Stimulated activated naive CD8-positive, alpha-beta T cell treated with anti-CD3 and anti-CD28 coated beads, Interleukin-15, amount 100 ng/mL, for 72 hours (primary cell): ENCODE data around the gene TMEM37.

ENCODE experiments used
- ATAC-seq: fragments of 150-1000 bp; cut with Tn5 transposase; 2 replicates; pipeline ENCODE4 v1.10.0; 2021; ENCODE audit warnings: mild to moderate bottlenecking, moderate library complexity
- DNase-seq, 2 donors: peaks; one replicate each; pipeline ENCODE4 v3.0.0; 2021 to 2022
- H3K27ac Mint-ChIP-seq, 2 donors: one replicate each; pipeline ENCODE4 v1.8.0; 2022; ENCODE audit warnings: mild to moderate bottlenecking in 2 of 2, mixed read lengths in 2 of 2, moderate library complexity in 2 of 2
- H3K27me3 Mint-ChIP-seq: one replicate; pipeline ENCODE4 v1.8.0; 2022; ENCODE audit warnings: mixed read lengths
- H3K4me1 Mint-ChIP-seq: one replicate; pipeline ENCODE4 v1.8.0; 2022; ENCODE audit warnings: mild to moderate bottlenecking, mixed read lengths
- H3K4me3 Mint-ChIP-seq, 2 donors: one replicate each; pipeline ENCODE4 v1.8.0; 2022; ENCODE audit warnings: mild to moderate bottlenecking in 2 of 2, mixed read lengths in 2 of 2, moderate library complexity in 1 of 2
- H3K9me3 Mint-ChIP-seq, 2 donors: one replicate each; pipeline ENCODE4 v1.8.0; 2022; ENCODE audit warnings: mixed read lengths in 2 of 2

Gene TMEM37

DNA sequence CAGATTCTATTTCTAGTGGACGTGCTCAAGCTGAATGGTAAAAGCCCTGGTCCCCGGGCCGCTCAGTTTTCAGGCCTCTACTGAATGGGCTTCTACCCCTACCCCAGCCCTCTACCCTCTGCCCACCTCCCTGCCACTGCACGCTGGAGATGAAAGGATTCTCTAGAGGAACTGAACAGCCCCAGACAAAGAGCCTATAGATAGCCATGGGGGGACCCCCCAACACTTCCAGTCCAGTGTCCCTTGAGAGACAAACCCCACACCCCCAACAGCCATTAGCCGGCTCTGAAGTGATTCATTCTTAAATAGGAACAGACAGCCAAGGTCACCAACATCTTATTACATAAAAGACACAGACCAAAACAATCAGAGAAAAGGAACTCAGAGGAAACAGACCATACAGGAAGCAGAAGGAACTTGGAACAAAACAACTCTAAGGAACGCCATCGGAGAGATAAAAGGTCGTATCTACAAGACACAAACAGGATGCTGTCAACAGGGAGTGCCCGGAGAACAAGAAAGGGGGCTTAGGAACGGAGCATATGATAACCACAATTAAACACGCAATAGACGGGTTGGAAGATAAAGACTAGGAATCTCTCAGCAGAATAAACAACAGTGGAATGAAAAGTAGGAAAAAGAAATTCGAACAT lies 23.5 kb downstream of the TMEM37 start:
- H3K4me1 Mint-ChIP-seq = no peaks in the 10 kb centered on the region
- ATAC-seq = no peak

DNA sequence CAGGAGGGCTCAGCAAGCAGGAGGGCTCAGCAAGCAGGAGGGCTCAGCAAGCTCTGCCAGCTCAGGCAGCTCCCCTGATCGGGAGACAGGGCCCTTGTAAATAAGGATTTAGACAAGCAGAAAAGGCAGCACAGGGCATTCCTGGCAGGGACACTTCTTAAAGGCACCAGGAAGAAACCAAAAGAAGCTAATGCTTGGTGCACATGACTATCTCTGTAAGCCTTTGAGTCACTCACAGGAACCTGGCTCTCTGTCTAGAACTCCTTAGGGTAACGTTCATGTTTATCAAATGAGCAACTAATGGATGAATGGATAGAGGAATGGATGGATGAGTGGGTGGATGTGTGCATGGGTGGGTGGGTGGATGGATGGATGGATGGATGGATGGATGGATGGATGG lies 28.4 kb downstream of the TMEM37 start:
- no peak overlapping the region for H3K4me3 Mint-ChIP-seq
- ATAC-seq = no peak
- peaks cover 8% of the 10 kb centered on the region for H3K27me3 Mint-ChIP-seq
- H3K9me3 Mint-ChIP-seq = no peaks in the 10 kb centered on the region
- DNase-seq = no peak
- H3K4me1 Mint-ChIP-seq = no peaks in the 10 kb centered on the region
- peak overlapping the region in 1 of 2 donors; percentile 45 for H3K27ac Mint-ChIP-seq

More for the DNA sequence above, 23.5 kb downstream of the TMEM37 start:
- no peak for DNase-seq
- no peak overlapping the region for H3K27ac Mint-ChIP-seq
- H3K27me3 Mint-ChIP-seq = peaks cover 36% of the 10 kb centered on the region
- H3K9me3 Mint-ChIP-seq = no peaks in the 10 kb centered on the region
- no peak overlapping the region for H3K4me3 Mint-ChIP-seq

DNA sequence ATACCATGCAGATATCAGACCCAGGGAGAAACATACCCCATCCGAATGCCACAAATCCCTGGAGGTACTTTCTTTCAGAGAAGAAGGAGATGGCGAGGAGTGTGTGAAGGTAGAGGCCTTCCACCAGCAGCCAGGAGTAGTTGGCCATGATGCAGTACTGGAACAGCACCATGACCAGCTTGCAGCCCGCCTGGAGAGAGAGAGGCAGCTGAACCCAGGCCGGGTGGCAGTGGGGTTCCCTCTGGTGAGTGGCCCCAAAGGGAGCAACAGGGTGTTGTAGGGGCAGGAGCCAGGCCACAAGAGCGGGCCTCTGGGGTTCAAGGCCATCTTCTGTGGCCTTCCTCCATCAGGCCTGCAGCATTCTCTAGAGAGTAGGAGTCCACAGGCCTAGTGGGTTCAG lies 30.2 kb downstream of the TMEM37 start:
- no peak overlapping the region for H3K4me3 Mint-ChIP-seq
- no peak for DNase-seq
- H3K4me1 Mint-ChIP-seq = no peaks in the 10 kb centered on the region
- no peak for ATAC-seq
- H3K27ac Mint-ChIP-seq = peak overlapping the region in 1 of 2 donors; percentile 13
- H3K9me3 Mint-ChIP-seq = no peaks in the 10 kb centered on the region
- H3K27me3 Mint-ChIP-seq = peaks cover 8% of the 10 kb centered on the region

DNA sequence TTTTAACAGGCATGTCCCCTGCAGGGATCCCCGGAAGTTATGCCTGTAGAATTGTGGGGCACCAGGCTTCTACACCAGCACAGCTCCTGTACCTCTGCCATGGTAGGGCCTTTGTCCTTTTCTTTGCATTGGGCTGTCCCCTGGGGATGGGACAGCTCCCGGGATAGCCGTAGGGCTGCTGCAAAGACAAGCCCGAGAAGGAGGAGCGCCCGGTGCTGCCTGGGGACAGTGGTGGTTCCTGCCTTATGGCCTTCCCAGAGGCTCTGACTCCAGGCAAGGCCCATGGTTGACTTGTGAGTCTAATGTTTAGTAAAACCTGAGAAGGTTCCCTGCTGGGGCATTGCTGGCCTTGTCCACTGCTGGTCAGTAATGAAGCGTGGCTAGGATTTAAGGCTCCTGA lies 30.9 kb downstream of the TMEM37 start:
- no peak for ATAC-seq
- Mint-ChIP-seq H3K9me3 (no peaks in the 10 kb centered on the region), H3K4me1 (no peaks in the 10 kb centered on the region), H3K4me3 (no peak overlapping the region), H3K27ac (no peak overlapping the region), H3K27me3 (peaks cover 8% of the 10 kb centered on the region)
- no peak for DNase-seq

DNA sequence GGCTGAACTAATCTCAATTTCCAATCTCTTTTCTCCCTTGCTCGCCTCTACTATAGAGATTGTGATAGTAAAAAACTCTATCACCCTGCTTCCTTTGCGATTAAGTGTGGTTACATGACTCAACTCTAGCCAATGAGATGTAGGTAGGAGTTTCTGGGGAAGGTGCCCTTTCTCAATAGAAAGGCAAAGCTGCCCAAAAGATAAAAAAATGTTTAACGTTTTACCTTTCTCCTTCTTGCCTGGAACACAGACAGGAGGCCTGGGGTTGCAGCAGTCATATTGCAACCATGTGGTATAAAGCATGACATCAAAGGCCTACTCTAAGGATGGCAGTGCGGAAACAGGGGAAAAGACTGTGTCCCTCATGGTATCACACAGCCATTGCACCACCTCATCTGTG lies 31.5 kb downstream of the TMEM37 start:
- Mint-ChIP-seq H3K9me3 (no peaks in the 10 kb centered on the region), H3K27ac (no peak overlapping the region), H3K4me3 (no peak overlapping the region), H3K4me1 (no peaks in the 10 kb centered on the region), H3K27me3 (peaks cover 8% of the 10 kb centered on the region)
- peak; percentile 63 for ATAC-seq
- no peak for DNase-seq

DNA sequence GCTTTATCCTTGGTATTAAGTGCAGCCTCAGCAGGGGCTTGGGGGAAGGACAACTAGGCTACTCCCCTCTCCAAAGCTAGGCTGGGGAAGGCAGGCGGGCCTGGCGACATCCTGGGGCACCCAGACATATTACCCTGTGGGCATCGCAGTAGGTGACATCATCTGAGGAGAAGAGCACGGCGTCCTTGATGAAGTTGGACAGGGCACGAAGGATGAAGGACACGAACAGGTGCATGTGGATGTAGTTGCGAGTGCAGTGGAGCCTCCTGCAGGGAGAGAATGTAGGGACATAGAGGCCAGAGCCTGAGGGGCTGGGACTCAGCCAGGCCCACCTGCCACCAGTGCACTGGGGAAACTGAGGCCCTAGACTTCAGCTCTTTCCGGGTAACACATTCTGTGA lies 32.3 kb downstream of the TMEM37 start:
- Mint-ChIP-seq H3K27me3 (peaks cover 8% of the 10 kb centered on the region), H3K4me1 (no peaks in the 10 kb centered on the region), H3K4me3 (no peak overlapping the region), H3K9me3 (no peaks in the 10 kb centered on the region), H3K27ac (no peak overlapping the region)
- ATAC-seq = no peak
- no peak for DNase-seq

DNA sequence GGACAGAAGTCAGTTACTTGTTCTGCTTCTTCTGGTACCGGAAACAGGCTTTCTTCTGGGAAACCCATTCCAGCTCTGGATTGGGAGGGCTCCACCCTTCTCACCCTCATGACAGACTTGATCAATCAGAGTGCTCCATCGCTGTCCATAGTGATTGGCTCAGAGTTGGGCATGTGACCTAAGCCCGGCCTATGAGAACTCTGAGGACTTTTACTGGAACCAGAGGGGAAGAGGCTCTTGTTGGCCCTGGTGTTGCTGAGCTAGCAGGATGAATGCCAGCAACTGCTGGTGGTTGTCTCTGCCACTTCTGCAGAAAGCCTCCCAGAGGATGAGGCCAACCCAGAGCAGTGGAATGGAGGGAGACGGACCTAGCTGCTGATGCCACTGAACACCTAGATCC lies 33.3 kb downstream of the TMEM37 start:
- Mint-ChIP-seq H3K27ac (no peak overlapping the region), H3K27me3 (no peaks in the 10 kb centered on the region), H3K4me3 (no peak overlapping the region), H3K4me1 (no peaks in the 10 kb centered on the region), H3K9me3 (no peaks in the 10 kb centered on the region)
- DNase-seq = no peak
- ATAC-seq = no peak

DNA sequence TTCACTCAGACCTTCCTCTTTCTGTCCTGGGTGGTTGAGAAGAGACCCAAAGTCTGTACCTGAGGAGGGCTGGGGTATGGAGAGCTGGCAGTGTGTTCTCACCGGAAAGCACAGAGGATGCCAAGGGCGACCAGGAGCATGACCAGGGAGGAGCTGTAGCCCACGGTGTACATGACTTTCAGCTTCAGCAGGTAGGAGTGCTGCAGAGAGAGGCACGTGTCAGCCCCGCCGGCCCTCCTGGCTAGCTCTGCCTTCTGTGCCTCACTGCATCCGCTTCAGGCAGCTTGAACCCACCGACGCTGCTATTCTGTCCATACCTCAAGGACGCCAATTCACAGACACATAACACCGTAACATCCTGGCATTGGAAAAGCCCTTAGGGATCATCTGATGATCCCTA lies 34.0 kb downstream of the TMEM37 start:
- Mint-ChIP-seq H3K9me3 (no peaks in the 10 kb centered on the region), H3K4me3 (no peak overlapping the region), H3K27me3 (no peaks in the 10 kb centered on the region), H3K4me1 (no peaks in the 10 kb centered on the region), H3K27ac (no peak overlapping the region)
- ATAC-seq (no peak), DNase-seq (no peak)

DNA sequence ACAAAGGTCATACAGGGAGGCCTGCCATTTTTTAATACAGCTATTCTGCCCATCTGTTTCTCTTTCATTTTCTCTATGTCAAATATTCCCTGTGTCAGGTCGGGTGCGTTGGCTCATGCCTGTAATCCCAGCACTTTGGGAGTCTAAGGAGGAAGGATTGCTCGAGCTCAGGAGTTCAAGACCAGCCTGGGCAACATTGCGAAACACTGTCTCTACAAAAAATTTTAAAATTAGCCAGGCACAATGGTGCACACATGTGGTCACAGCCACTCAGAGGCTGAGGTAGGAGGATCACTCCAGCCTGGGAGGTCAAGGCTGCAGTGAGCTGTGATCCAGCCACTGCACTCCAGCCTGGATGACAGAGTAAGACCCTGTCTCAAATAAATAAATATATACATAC lies 34.7 kb downstream of the TMEM37 start:
- DNase-seq (no peak), ATAC-seq (no peak)
- Mint-ChIP-seq H3K27ac (no peak overlapping the region), H3K4me3 (no peak overlapping the region), H3K4me1 (no peaks in the 10 kb centered on the region), H3K9me3 (no peaks in the 10 kb centered on the region), H3K27me3 (no peaks in the 10 kb centered on the region)

DNA sequence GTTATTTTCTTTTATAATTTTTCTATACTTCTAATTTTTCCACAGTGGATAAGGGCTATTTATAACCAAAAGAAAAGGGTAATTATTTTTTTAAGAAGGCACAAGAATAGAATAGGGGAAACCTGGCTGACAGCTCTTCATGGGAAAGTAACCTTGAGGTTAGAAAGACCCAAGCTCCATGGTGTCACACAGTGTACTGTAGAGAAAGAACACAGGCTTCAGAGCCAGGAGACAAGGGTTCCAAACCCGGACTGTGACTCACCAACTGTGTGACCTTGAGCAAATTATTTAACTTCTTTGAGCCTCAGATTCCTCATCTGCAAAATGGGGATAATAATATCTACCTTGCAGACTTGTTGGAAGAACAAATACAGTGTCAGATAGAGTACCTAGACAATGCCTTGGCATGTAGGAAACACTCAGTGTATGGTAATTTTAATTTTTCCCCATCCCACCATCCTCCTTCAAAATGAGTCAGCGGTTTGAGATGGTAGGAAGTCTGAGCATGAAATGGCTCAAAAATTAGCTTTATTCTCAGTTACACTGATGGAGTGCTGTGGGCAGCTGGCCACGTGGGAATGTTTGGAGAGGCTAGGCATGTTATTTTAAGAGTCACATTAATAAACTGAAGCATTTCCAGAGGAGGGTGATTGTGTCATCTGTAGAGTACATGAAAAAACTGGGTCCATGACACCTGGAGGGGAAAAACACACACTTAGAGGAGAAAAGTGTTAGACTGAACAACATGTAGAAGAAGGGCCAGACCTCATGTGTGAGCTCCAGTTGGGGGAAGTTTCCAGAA lies 36.7 kb downstream of the TMEM37 start:
- DNase-seq = no peak
- no peaks in the 10 kb centered on the region for H3K27me3 Mint-ChIP-seq
- H3K4me1 Mint-ChIP-seq = no peaks in the 10 kb centered on the region
- no peaks in the 10 kb centered on the region for H3K9me3 Mint-ChIP-seq
- no peak overlapping the region for H3K4me3 Mint-ChIP-seq
- no peak for ATAC-seq
- peak overlapping the region in 1 of 2 donors; percentile 59 for H3K27ac Mint-ChIP-seq

DNA sequence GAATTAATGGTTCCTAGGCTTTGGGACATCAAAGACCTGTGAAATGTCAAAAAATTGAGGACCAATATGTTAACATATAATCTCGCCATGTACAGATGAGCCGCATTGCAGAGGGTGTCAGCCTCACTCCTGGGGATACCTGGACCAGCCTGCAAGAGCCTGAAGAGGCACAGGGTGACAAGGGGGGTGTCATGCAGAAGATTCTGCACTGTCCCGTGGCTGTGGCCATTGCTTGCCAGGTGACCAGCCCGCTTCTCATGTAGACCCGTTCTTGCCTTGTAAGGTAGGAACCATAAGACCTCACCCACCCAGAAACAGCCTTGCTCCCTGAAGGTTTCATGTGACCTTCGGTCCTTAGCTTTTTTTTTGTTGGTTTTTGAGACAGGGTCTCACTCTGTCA lies 37.5 kb downstream of the TMEM37 start:
- ATAC-seq (no peak), DNase-seq (no peak)
- H3K27ac Mint-ChIP-seq = no peak overlapping the region
- no peaks in the 10 kb centered on the region for H3K4me1 Mint-ChIP-seq
- peaks cover 5% of the 10 kb centered on the region for H3K27me3 Mint-ChIP-seq
- H3K4me3 Mint-ChIP-seq = no peak overlapping the region
- no peaks in the 10 kb centered on the region for H3K9me3 Mint-ChIP-seq

DNA sequence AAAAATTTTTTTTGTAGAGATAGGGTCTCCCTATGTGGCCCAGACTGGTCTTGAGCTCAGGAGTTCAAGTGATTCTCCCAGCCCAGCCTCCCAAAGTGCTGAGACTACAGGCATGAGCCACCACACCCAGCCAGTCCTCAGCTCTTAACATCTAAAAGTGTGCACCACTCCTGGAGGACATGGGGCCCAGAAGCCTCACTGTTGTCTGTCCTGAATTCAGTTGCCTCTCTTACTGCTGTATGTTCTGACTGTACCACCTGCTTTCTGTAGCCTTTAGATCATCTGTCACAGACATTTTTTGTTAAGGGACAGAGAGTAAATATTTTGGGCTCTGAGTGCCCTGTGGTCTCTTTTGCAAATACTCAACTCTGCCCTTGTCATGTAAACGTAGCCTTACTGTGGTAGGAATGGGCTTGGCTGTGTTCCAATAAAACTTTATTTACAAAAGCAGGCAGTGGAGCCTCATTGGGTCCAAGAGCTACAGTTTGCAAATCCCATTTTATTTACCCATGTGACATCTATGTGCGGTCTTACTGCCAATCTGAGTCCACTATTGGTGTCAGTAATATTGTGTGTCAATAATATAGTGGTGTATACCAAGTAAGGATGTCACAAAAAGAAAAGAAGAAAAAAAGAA lies 38.1 kb downstream of the TMEM37 start:
- Mint-ChIP-seq H3K27me3 (peaks cover 6% of the 10 kb centered on the region), H3K4me3 (no peak overlapping the region), H3K9me3 (no peaks in the 10 kb centered on the region), H3K27ac (no peak overlapping the region), H3K4me1 (no peaks in the 10 kb centered on the region)
- DNase-seq (no peak), ATAC-seq (no peak)

DNA sequence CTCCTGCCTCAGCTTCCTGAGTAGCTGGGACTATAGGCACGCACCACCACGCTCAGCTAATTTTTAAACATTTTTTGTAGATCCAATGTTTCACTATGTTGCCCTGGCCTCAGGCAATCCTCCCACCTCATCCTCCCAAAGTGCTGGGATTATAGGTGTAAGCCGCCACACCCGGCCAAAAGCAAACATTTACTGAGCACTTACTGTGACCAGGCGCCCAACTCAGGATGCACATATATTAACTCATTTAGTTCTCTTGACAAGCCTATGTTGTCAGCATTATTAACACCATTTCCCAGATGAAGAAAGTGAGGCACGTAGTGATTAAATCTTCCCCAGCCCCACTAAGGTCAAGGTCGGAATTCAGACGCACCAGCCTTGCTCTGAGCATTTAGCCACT lies 41.1 kb downstream of the TMEM37 start:
- H3K4me1 Mint-ChIP-seq = peaks cover 6% of the 10 kb centered on the region
- H3K27ac Mint-ChIP-seq = no peak overlapping the region
- H3K9me3 Mint-ChIP-seq = no peaks in the 10 kb centered on the region
- DNase-seq = no peak
- H3K27me3 Mint-ChIP-seq = peaks cover 17% of the 10 kb centered on the region
- no peak overlapping the region for H3K4me3 Mint-ChIP-seq
- no peak for ATAC-seq

DNA sequence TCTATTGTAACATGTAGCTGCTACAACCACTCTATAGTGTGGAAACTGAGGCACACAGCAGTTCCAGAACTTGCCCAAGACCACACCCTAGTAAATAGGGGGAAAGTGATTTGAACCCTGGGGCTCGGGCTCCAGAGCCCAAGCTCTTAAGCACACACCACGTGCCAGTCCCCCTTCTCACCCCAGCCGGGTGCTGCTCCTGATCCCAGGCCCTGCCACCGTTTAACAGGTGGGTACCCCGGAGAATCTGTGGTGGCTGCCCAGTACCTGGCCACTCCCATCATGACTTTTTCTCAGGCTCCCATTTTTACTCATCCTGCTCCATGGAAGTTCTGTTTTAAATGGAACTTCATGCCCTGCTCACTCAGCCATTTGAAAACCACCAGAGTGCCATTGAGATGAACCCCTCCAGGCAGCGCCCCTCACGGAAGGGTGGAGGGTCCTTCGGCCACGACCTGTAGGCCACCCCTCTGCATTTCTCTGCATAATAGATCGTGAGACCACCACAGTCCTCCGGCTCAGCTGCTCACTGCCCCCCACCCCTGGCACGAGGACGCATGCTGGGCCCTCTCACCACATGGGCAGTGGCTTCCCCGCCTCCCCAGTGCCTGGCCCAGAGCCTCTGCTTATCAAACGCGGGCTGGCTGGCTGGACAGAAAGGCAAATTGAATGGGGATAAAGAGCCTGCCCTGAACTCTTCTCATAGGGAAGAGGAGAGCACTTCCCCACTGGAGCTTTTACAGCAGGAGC lies 42.1 kb downstream of the TMEM37 start:
- Mint-ChIP-seq H3K9me3 (no peaks in the 10 kb centered on the region), H3K4me3 (no peak overlapping the region), H3K27me3 (peaks cover 17% of the 10 kb centered on the region), H3K27ac (no peak overlapping the region), H3K4me1 (peaks cover 6% of the 10 kb centered on the region)
- DNase-seq (no peak), ATAC-seq (no peak)

DNA sequence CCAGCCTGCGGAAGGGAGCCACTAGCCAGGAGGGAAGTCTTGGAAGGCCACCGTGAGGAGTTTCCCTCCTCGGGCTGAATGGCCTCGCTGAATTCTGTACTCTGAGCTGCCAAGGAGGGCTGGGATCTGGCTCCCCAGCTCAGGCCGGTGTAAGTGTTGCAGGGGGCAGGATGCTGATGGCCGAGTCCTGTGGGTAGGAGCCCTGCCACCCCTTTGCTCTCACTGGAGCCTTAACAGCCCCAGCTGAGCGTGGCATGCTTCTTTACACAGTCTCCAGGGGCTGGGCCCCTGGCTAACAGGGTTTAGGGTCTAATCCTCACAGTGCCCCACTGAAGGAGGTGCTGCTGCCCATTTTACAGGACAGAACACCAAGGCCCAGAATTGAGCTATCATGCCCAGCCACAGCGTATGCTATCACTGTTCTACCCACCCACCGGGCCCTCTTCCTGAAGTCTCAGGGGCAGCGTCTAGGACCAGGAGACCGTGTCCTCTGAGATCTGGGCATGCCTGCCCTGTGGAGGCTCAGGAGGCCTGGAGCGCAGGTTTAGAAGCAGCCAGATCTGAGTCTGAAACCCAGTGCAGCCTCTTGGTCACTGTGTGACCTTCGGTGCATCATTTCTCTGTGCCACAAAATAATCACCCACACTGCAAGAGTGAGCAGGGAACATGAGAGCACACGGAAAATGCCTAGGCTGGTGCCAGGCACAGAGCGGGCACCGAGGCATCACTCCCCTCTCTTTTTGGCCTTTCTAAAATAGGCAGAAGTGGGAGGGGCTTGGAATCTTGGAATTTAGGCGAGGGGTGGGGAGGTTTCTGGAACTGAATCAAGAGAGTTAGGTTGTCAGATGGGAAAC lies 42.9 kb downstream of the TMEM37 start:
- ATAC-seq = no peak
- no peaks in the 10 kb centered on the region for H3K9me3 Mint-ChIP-seq

More for the DNA sequence above, 42.9 kb downstream of the TMEM37 start:
- DNase-seq = no peak
- Mint-ChIP-seq H3K4me1 (peaks cover 6% of the 10 kb centered on the region), H3K27me3 (peaks cover 17% of the 10 kb centered on the region), H3K4me3 (no peak overlapping the region), H3K27ac (no peak overlapping the region)
